ENCODE data around the gene HOXB5. TPM values are rescaled to one million over a fixed set of nuclear protein-coding genes. Genes with fewer than 3 reads are reported as not detected.

The HOXB5 gene
- total and polyA plus RNA-seq, 10 of the 15 experiments (the other 5 are each of a cell fraction or from before 2014, with no cell fraction given): not detected

- DNase-seq (ENCODE audit: low read depth, low spot score): no peak
- ChIA-PET CTCF (interaction anchor here (0.8 to 3.3 kb wide), 17 partner anchors 13 to 617 kb away, joined by 3 to 22 read pairs (median 4); partner anchors contain the start of gene CDK5RAP3), SMC1A (ENCODE audit: uncharacterized antibody, unreplicated experiment) (interaction anchor here (0.5 to 3.0 kb wide), 14 partner anchors 12 to 501 kb away, joined by 3 to 23 read pairs (median 4); no protein-coding TSS in a partner anchor), POLR2A (interaction anchor here (0.6 to 1.1 kb wide), 3 partner anchors 86 to 475 kb away, joined by 3 to 4 read pairs (median 3); no protein-coding TSS in a partner anchor), RAD21 (ENCODE audit: unreplicated experiment) (interaction anchor here (0.8 to 2.6 kb wide), 10 partner anchors 31 to 372 kb away, joined by 3 to 13 read pairs (median 6); no protein-coding TSS in a partner anchor)
- Histone ChIP-seq H3K9ac (ENCODE audit: control insufficient read depth, insufficient read depth, low read length) (no peak overlapping the region), H3K4me2 (ENCODE audit: control insufficient read depth, insufficient read depth) (no peak overlapping the region), H3K27me3 (replicated peaks in 1 of 2; ENCODE audit: control insufficient read depth in 2 of 2, insufficient read depth in 2 of 2, low read length in 1 of 2) (peaks cover 0 to 4% of the 10 kb centered on the region in 2 experiments; a peak in 2 of 4 replicates), H3K4me1 (ENCODE audit: control insufficient read depth, insufficient read depth, low read length) (peaks cover 2% of the 10 kb centered on the region), H3K79me2 (ENCODE audit: control insufficient read depth, insufficient read depth, low read length) (no peaks in the 10 kb centered on the region), H4K20me1 (ENCODE audit: control insufficient read depth, insufficient read depth) (no peaks in the 10 kb centered on the region), H3K9me3 (replicated peaks; ENCODE audit: control insufficient read depth, insufficient read depth, low read length) (no peaks in the 10 kb centered on the region), H3K36me3 (ENCODE audit: control insufficient read depth in 2 of 2, insufficient read depth in 2 of 2, low read length in 1 of 2) (no peaks in the 10 kb centered on the region), H3K4me3 (no peak overlapping the region), H3K27ac (ENCODE audit: control insufficient read depth, insufficient read depth) (no peak overlapping the region), H2AFZ (ENCODE audit: control insufficient read depth, low read depth, low read length) (no peak overlapping the region)
- in situ Hi-C loops (cut with MboI) (no loop called here), intact Hi-C loops (cut with micrococcal nuclease; ENCODE audit: unreplicated experiment) (no loop called here)
- BruUV-seq (replicated peaks): no TSS peak
- ATAC-seq: no peak
- 53% methylated on average over 5 of the region's 5 CpGs for WGBS (ENCODE audit: insufficient coverage, insufficient replicate concordance, low lambda C conversion rate, missing lambda C conversion rate)
- no peak for FAIRE-seq
- TF ChIP-seq SPI1 (IDR thresholded peaks at IDR 0.05; ENCODE audit: borderline replicate concordance, insufficient read depth, low read depth, low read length): no peak
- no peak for TF ChIP-seq SUZ12 (IDR thresholded peaks at IDR 0.05; ENCODE audit: unreplicated experiment)
- no peak for TF ChIP-seq YY1 (IDR thresholded peaks at IDR 0.05; ENCODE audit: low read depth, low read length)
- no peak for TF ChIP-seq PKNOX1 (IDR thresholded peaks at IDR 0.05)
Observed at GRCh38 chr17:48587276-48588073, 6.1 kb downstream of the HOXB5 start.

Data from GM12878 (cell line).